H9 (cell line): ENCODE results near the gene LIF. TPM values are rescaled to one million over a fixed set of nuclear protein-coding genes. Genes with fewer than 3 reads are reported as not detected.

Experiments used
- DNase-seq: peaks from one replicate; pipeline ENCODE4 v3.0.0-alpha.2; 2017
- H2AFZ ChIP-seq: one replicate; pipeline ENCODE4 v1.6.1; 2013; ENCODE audit warnings: mild to moderate bottlenecking, low read length, control low read depth, moderate library complexity
- H2AK5ac ChIP-seq: 2 replicates; pipeline ENCODE4 v1.6.1; 2013; ENCODE audit warnings: low read length, control low read depth, mixed read lengths; ENCODE audit not compliant: insufficient read length
- H2BK120ac ChIP-seq: one replicate; pipeline ENCODE4 v1.6.1; 2013; ENCODE audit warnings: low read depth, mild to moderate bottlenecking, low read length, control low read depth, inconsistent platforms; ENCODE audit not compliant: poor library complexity, severe bottlenecking
- H2BK12ac ChIP-seq: 2 replicates; pipeline ENCODE4 v1.6.1; 2013; ENCODE audit warnings: low read length, control low read depth, mixed read lengths, low read depth; ENCODE audit not compliant: insufficient read length
- H2BK15ac ChIP-seq: 2 replicates; pipeline ENCODE4 v1.6.1; 2013; ENCODE audit warnings: low read depth, low read length, control low read depth
- H2BK20ac ChIP-seq: one replicate; pipeline ENCODE4 v1.6.1; 2013; ENCODE audit warnings: low read depth, mild to moderate bottlenecking, low read length, control low read depth, inconsistent platforms; ENCODE audit not compliant: poor library complexity, severe bottlenecking
- H2BK5ac ChIP-seq: 2 replicates; pipeline ENCODE4 v1.6.1; 2013; ENCODE audit warnings: low read length, control low read depth, mixed read lengths; ENCODE audit not compliant: insufficient read length
- H3K14ac ChIP-seq: 2 replicates; pipeline ENCODE4 v1.6.1; 2013; ENCODE audit warnings: low read length, control low read depth; ENCODE audit not compliant: insufficient read depth
- H3K18ac ChIP-seq: 2 replicates; pipeline ENCODE4 v1.6.1; 2013; ENCODE audit warnings: low read depth, mild to moderate bottlenecking, mixed read lengths, low read length, control low read depth; ENCODE audit not compliant: insufficient read length
- H3K23ac ChIP-seq: 2 replicates; pipeline ENCODE4 v1.6.1; 2013; ENCODE audit warnings: low read length, control low read depth, mixed read lengths, low read depth; ENCODE audit not compliant: insufficient read length
- H3K23me2 ChIP-seq: 2 replicates; pipeline ENCODE4 v1.6.1; 2013; ENCODE audit warnings: low read depth, mild to moderate bottlenecking, mixed read lengths, low read length, control low read depth; ENCODE audit not compliant: insufficient read length, poor library complexity, severe bottlenecking
- H3K27ac ChIP-seq: 2 replicates; pipeline ENCODE4 v1.5.1; 2013; ENCODE audit warnings: low read length, control low read depth, mixed read lengths, low read depth; ENCODE audit not compliant: insufficient read length
- H3K27me3 ChIP-seq: 2 replicates; pipeline ENCODE4 v1.6.1; 2013; ENCODE audit warnings: low read length, control low read depth, inconsistent platforms; ENCODE audit not compliant: insufficient read depth
- H3K4ac ChIP-seq: 2 replicates; pipeline ENCODE4 v1.6.1; 2013; ENCODE audit warnings: low read depth, mild to moderate bottlenecking, control low read depth, inconsistent platforms, low read length, moderate library complexity
- H3K4me1 ChIP-seq: 2 replicates; pipeline ENCODE4 v1.6.1; 2013; ENCODE audit warnings: low read length, control low read depth, inconsistent platforms; ENCODE audit not compliant: insufficient read depth
- H3K4me2 ChIP-seq: 2 replicates; pipeline ENCODE4 v1.6.1; 2013; ENCODE audit warnings: low read length, control low read depth, mixed read lengths; ENCODE audit not compliant: insufficient read length, insufficient read depth
- H3K56ac ChIP-seq: 2 replicates; pipeline ENCODE4 v1.6.1; 2013; ENCODE audit warnings: low read depth, mild to moderate bottlenecking, mixed read lengths, low read length, control low read depth; ENCODE audit not compliant: insufficient read length
- H3K79me1 ChIP-seq: 2 replicates; pipeline ENCODE4 v1.6.1; 2013; ENCODE audit warnings: low read depth, mild to moderate bottlenecking, moderate library complexity, low read length, control low read depth, inconsistent platforms; ENCODE audit not compliant: insufficient read depth, poor library complexity, severe bottlenecking
- H3K79me2 ChIP-seq: 2 replicates; pipeline ENCODE4 v1.6.1; 2013; ENCODE audit warnings: low read length, control low read depth, inconsistent platforms; ENCODE audit not compliant: insufficient read depth
- H3K9ac ChIP-seq: 2 replicates; pipeline ENCODE4 v1.6.1; 2013; ENCODE audit warnings: low read length, control low read depth, mixed read lengths; ENCODE audit not compliant: insufficient read length; ENCODE audit errors: extremely low read depth
- H3K9me3 ChIP-seq: one replicate; pipeline ENCODE4 v1.6.1; 2013; ENCODE audit warnings: low read depth, low read length, inconsistent platforms; ENCODE audit not compliant: control insufficient read depth
- H3T11ph ChIP-seq: one replicate; pipeline ENCODE4 v1.6.1; 2013; ENCODE audit warnings: mild to moderate bottlenecking, low read length, control low read depth, inconsistent platforms
- H4K20me1 ChIP-seq: one replicate; pipeline ENCODE4 v1.6.1; 2013; ENCODE audit not compliant: control insufficient read depth, insufficient read length, insufficient read depth
- H4K5ac ChIP-seq: 2 replicates; pipeline ENCODE4 v1.6.1; 2013; ENCODE audit warnings: low read depth, mild to moderate bottlenecking, mixed read lengths, low read length, control low read depth; ENCODE audit not compliant: insufficient read length
- H4K8ac ChIP-seq: replicated peaks from 2 replicates; pipeline ENCODE4 v1.6.1; 2013; ENCODE audit warnings: low read length, control low read depth, mixed read lengths, low read depth; ENCODE audit not compliant: insufficient read length
- H4K91ac ChIP-seq: 2 replicates; pipeline ENCODE4 v1.6.1; 2013; ENCODE audit warnings: low read depth, mild to moderate bottlenecking, moderate library complexity, mixed read lengths, low read length, control low read depth; ENCODE audit not compliant: insufficient read length
- H3K27ac Mint-ChIP-seq, 3 experiments: 2 replicates in 2 of 3; 3 replicates in 1 of 3; pipeline ENCODE4 v1.8.0; 2020 to 2021; ENCODE audit warnings: mixed read lengths in 3 of 3, mild to moderate bottlenecking in 1 of 3, moderate library complexity in 1 of 3
- H3K27me3 Mint-ChIP-seq: 2 replicates; pipeline ENCODE4 v1.8.0; 2021; ENCODE audit warnings: low read depth, mild to moderate bottlenecking, moderate library complexity, mixed read lengths
- H3K36me3 Mint-ChIP-seq, 3 experiments: 2 replicates in 2 of 3; 3 replicates in 1 of 3; pipeline ENCODE4 v1.8.0; 2020 to 2021; ENCODE audit warnings: low read depth in 3 of 3, mixed read lengths in 3 of 3; ENCODE audit not compliant: insufficient read depth in 1 of 3
- H3K4me1 Mint-ChIP-seq, 2 experiments: 2 replicates each; pipeline ENCODE4 v1.8.0; 2020; ENCODE audit warnings: mixed read lengths in 2 of 2
- H3K4me3 Mint-ChIP-seq, 2 experiments: 2 replicates in 1 of 2; 3 replicates in 1 of 2; pipeline ENCODE4 v1.8.0; 2020 to 2021; ENCODE audit warnings: mild to moderate bottlenecking in 2 of 2, mixed read lengths in 2 of 2, moderate library complexity in 1 of 2
- H3K9me3 Mint-ChIP-seq, 2 experiments: 2 replicates in 1 of 2; 3 replicates in 1 of 2; pipeline ENCODE4 v1.8.0; 2020; ENCODE audit warnings: mild to moderate bottlenecking in 2 of 2, mixed read lengths in 2 of 2, moderate library complexity in 1 of 2
- CTCF ChIP-seq: fragments of 200-600 bp; sonication (generic); conservative IDR thresholded peaks from 3 replicates; pipeline ENCODE4 v1.8.0; 2021; ENCODE audit warnings: antibody characterized with exemption, mild to moderate bottlenecking
- WGBS: extraction: QIAGEN DNeasy Blood & Tissue Kit; methylation state at CpG from one replicate; pipeline ENCODE4 v1.1.7; 2013; ENCODE audit warnings: missing lambda C conversion rate, low lambda C conversion rate, mixed read lengths; ENCODE audit not compliant: insufficient read length; ENCODE audit errors: extremely low coverage; 5-methylcytosine and 5-hydroxymethylcytosine counted together
- total RNA-seq: library from RNA; stranded (reverse); gene quantifications from 2 replicates; pipeline ENCODE4 v1.2.1, GENCODE V29; 2021

LIF gene
- total RNA-seq, 1 experiment from 2014 or later, result 6.1 TPM

- no CpG with 5 or more reads among the region's 6 CpGs for WGBS
- H3K27ac Mint-ChIP-seq, result peak overlapping the region in 1 of 3 experiments; percentile 79; a peak in 2 of 7 replicates
These were observed 1.9 kb upstream of the LIF start for GRCh38 chr22:30248484-30248883.

More at GRCh38 chr22:30248484-30248883, 1.9 kb upstream of the LIF start:
- TF ChIP-seq CTCF, result no peak
- Histone ChIP-seq H3K4ac (no peak overlapping the region), H4K8ac (no peak overlapping the region), H3K18ac (no peak overlapping the region), H3K27ac (no peak overlapping the region), H2BK5ac (no peak overlapping the region), H2AFZ (no peak overlapping the region), H2BK20ac (no peak overlapping the region), H4K91ac (no peak overlapping the region), H3K4me2 (no peak overlapping the region), H4K20me1 (peaks cover 3% of the 10 kb centered on the region), H2BK12ac (no peak overlapping the region), H3K14ac (no peak overlapping the region), H2BK120ac (no peak overlapping the region), H2AK5ac (no peak overlapping the region), H3K27me3 (no peaks in the 10 kb centered on the region), H3K23me2 (peaks cover 9% of the 10 kb centered on the region), H3T11ph (no peak overlapping the region), H3K9me3 (no peaks in the 10 kb centered on the region), H3K56ac (no peak overlapping the region), H3K79me2 (no peaks in the 10 kb centered on the region), H3K79me1 (no peaks in the 10 kb centered on the region), H3K23ac (no peak overlapping the region), H3K4me1 (peaks cover 3% of the 10 kb centered on the region; the same call in 1 of the 2 replicates), H4K5ac (no peak overlapping the region), H3K9ac (no peak overlapping the region), H2BK15ac (no peak overlapping the region)
- H3K27me3 Mint-ChIP-seq, result peaks cover 9% of the 10 kb centered on the region
- peak overlapping the region; percentile 33 to 37; a peak in 2 of 5 replicates for H3K4me3 Mint-ChIP-seq
- H3K36me3 Mint-ChIP-seq, result peaks cover 0 to 5% (median 3%) of the 10 kb centered on the region in 3 experiments; a peak in 4 of 7 replicates
- no peaks in the 10 kb centered on the region for H3K9me3 Mint-ChIP-seq
- H3K4me1 Mint-ChIP-seq, result peaks cover 33 to 35% of the 10 kb centered on the region in 2 experiments
- no peak for DNase-seq
